SU-DHL-6 (cell line): ENCODE measurements around the gene TMEM214.

Experiments used
- EZH2phosphoT487 ChIP-seq: fragments of 200-600 bp; sonication (generic), shearing (Covaris generic); conservative IDR thresholded peaks from 2 replicates; pipeline ENCODE4 v1.6.1; 2018; ENCODE audit warnings: mild to moderate bottlenecking, antibody characterized with exemption, low read length, moderate library complexity, mixed read lengths
- TF ChIP-seq, protein P1 (sequence below): fragments of 200-600 bp; sonication (generic); IDR thresholded peaks from one replicate; pipeline ENCODE4 v1.5.1; 2017; ENCODE audit warnings: antibody characterized with exemption, mild to moderate bottlenecking, low read length, moderate library complexity; ENCODE audit not compliant: insufficient read depth, poor library complexity, severe bottlenecking

GRCh38 chr2:27051902-27052645 lies 19.3 kb downstream of the TMEM214 start:
- TF ChIP-seq EZH2phosphoT487: no peak
- TF ChIP-seq, protein P1, sequence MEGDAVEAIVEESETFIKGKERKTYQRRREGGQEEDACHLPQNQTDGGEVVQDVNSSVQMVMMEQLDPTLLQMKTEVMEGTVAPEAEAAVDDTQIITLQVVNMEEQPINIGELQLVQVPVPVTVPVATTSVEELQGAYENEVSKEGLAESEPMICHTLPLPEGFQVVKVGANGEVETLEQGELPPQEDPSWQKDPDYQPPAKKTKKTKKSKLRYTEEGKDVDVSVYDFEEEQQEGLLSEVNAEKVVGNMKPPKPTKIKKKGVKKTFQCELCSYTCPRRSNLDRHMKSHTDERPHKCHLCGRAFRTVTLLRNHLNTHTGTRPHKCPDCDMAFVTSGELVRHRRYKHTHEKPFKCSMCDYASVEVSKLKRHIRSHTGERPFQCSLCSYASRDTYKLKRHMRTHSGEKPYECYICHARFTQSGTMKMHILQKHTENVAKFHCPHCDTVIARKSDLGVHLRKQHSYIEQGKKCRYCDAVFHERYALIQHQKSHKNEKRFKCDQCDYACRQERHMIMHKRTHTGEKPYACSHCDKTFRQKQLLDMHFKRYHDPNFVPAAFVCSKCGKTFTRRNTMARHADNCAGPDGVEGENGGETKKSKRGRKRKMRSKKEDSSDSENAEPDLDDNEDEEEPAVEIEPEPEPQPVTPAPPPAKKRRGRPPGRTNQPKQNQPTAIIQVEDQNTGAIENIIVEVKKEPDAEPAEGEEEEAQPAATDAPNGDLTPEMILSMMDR: no peak
